Rectal smooth muscle tissue (tissue), 1 donor: ENCODE data around the gene DOCK8.

Experiments used
- H3K27ac ChIP-seq: one replicate; pipeline ENCODE4 v1.7.0; 2013; ENCODE audit warnings: low read depth, low read length, inconsistent platforms
- H3K27me3 ChIP-seq: one replicate; pipeline ENCODE4 v1.7.0; 2013; ENCODE audit warnings: low read length; ENCODE audit not compliant: control insufficient read depth, insufficient read depth
- H3K36me3 ChIP-seq: one replicate; pipeline ENCODE4 v1.7.0; 2013; ENCODE audit warnings: low read length; ENCODE audit not compliant: control insufficient read depth, insufficient read depth
- H3K4me1 ChIP-seq: one replicate; pipeline ENCODE4 v1.7.0; 2013; ENCODE audit warnings: low read length; ENCODE audit not compliant: control insufficient read depth, insufficient read depth
- H3K4me3 ChIP-seq: one replicate; pipeline ENCODE4 v1.7.0; 2013; ENCODE audit warnings: low read length
- H3K9ac ChIP-seq: one replicate; pipeline ENCODE4 v1.7.0; 2013; ENCODE audit warnings: low read length

DOCK8 gene

DNA sequence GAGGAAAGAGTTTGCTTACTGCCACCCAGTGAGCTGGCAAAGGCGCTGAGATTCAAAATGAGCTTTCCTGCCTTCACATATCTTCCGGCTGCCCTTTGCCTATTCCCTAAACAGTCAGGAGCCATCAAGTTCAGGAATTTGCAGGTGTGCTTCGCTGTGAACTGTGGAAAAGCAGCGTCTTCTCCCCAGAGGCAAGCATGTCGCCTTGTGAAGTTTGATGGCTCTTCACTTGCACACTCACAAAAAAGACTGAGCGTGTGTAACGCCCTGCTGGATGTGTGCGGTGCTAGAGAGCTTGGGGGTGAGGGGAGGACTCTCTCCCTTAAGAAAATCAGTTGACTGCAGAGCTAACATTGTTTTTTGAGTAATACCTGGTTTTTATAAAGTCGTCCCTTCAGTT, 288.7 kb downstream of the DOCK8 start:
- Histone ChIP-seq H3K4me3 (peak overlapping the region; percentile 4), H3K4me1 (no peaks in the 10 kb centered on the region), H3K9ac (no peak overlapping the region), H3K27ac (no peak overlapping the region), H3K36me3 (no peaks in the 10 kb centered on the region), H3K27me3 (no peaks in the 10 kb centered on the region)

DNA sequence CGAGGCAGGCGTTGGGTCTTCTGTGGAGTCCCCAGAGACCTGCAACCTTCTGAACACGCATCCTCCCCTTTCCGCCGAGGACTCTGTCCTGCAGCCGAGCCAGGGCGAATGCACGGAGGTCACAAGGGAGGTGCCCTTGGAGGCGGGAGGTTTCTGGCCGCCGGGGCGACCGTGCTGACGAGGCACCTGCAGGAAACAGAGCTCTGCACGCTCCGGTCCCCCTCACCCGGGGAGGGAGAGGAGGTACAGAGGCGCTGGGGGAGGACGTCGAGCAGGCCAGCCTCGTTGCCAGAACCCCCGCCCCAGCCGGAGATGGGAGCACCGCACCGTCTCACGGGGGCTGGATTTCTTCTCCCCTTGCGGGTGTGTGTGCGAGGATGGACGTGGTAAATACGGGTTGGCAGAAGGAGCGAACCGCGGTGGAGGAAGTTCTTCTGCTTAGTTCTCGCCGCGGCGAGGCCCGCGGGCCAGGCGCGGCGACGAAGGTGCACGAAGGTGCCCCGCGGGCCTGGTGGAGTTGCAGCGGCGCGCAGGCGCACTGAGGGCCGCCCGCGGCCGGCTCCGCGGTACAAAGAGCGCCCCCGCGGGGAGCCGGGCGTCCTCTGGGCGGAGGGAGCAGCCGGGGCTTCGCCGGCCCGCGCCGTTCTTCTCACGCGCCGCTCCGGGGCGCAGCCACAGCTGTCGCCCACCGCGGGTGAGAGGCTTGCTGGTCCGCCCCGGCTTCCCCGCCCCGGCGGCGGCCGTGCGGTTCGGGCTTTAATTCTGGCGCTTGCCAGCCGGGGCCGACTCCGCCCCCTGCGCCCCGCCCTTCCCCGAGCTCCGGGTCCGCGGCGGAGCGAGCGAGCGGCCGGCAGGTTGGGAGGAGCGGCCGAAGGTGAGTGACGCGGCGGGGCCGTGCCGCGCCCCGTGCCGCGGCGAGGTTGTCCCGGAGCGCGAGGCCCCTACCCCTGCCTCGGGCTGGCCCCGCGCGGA, 289.5 kb downstream of the DOCK8 start, which contains the start of gene KANK1:
TSS of gene KANK1 (plus strand) at position 815 of the 972 bp plus-strand sequence.
- Histone ChIP-seq H3K36me3 (no peaks in the 10 kb centered on the region), H3K4me3 (peak within 1 kb of the TSS; percentile 76), H3K27ac (peak within 1 kb of the TSS; percentile 46), H3K4me1 (no peaks in the 10 kb centered on the region), H3K27me3 (no peaks in the 10 kb centered on the region), H3K9ac (peak within 1 kb of the TSS; percentile 22)

DNA sequence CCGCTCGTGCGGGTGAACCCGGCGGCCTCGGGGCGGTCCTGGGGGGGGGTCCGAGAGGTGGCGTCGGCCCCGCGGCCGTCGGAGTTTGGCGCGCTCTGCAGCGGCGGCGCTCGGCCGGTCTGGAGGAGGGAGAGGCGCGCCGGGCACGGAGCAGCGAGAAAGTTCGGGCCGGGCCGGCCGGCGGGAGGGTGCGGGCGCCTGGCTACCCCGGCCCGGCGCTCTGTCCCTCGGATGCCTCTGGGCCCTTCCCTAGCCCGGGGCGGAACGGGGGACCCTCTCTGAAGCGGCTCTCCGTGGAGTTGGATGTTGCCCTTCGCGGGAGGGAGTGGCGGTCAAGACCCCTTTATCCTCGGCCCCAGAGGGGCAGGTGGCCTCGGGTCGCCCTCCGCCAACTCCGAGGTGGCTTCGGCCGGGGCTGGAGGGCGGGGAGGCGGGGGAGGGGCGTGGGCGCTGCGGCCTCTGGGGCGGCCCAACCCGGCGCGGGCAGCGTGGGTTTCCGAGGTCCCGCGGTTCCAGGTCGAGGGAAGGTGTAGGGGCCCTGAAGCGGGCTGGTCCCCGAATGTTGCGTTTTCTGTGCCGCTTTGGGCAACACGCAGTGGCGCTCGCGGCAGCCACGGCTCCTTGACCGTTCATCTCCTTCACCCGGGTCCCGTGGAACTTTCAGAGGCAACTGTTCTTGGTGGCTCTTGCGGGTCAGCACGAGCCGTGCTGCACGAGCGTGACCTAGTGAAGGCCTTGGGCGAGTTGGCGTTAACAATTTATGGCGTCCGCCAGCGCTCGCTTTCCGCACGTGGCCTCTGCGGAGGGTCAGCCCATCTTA, 290.5 kb downstream of the DOCK8 start:
- H3K4me3 ChIP-seq = peak overlapping the region; percentile 76
- no peaks in the 10 kb centered on the region for H3K27me3 ChIP-seq
- H3K27ac ChIP-seq = no peak overlapping the region
- H3K36me3 ChIP-seq = no peaks in the 10 kb centered on the region
- H3K4me1 ChIP-seq = no peaks in the 10 kb centered on the region
- H3K9ac ChIP-seq = peak overlapping the region; percentile 22

DNA sequence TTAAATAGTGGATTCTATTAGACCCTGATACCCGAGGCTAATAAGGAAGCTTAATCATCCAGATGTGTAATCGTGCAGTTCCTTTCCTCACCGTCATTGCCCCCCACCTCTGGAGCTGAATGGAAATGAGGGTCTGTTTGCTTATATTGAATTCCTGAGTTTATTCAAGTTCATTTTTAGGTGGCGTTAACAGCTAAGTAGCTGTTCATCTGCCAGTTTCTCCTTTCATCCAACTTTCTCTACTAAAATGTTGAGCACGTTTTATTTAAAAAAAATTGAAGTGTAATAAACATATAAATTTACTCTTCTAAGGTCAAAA, 291.0 kb downstream of the DOCK8 start:
- no peak overlapping the region for H3K27ac ChIP-seq
- H3K4me1 ChIP-seq = no peaks in the 10 kb centered on the region
- H3K9ac ChIP-seq = no peak overlapping the region
- peak overlapping the region; percentile 76 for H3K4me3 ChIP-seq
- H3K27me3 ChIP-seq = no peaks in the 10 kb centered on the region
- no peaks in the 10 kb centered on the region for H3K36me3 ChIP-seq

- Histone ChIP-seq H3K36me3 (no peaks in the 10 kb centered on the region), H3K27ac (no peak overlapping the region), H3K27me3 (no peaks in the 10 kb centered on the region), H3K9ac (no peak overlapping the region), H3K4me1 (no peaks in the 10 kb centered on the region), H3K4me3 (no peak overlapping the region)
Observed at GRCh38 chr9:506281-506680, 291.6 kb downstream of the DOCK8 start.

DNA sequence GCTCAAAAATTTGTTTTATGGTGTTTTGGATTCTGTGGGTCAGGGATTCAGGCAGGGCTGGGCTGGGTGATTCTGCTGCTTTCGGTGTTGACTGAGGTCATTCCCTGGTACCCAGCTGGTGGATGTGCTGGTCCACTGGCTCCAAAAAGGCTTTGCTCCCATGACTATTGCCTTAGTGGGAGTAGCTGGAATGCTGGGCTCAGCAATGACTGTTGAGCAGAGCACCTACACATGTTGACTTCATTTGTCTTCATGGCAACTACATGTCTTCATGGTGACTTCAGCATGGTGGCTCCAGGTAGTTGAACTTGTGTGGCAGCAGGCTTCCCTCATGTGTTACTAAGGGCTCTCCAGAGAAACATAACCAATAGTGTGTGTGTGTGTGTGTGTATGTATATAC, 297.2 kb downstream of the DOCK8 start:
- H3K4me3 ChIP-seq = no peak overlapping the region
- no peaks in the 10 kb centered on the region for H3K36me3 ChIP-seq
- no peaks in the 10 kb centered on the region for H3K4me1 ChIP-seq
- no peak overlapping the region for H3K27ac ChIP-seq
- no peaks in the 10 kb centered on the region for H3K27me3 ChIP-seq
- no peak overlapping the region for H3K9ac ChIP-seq

DNA sequence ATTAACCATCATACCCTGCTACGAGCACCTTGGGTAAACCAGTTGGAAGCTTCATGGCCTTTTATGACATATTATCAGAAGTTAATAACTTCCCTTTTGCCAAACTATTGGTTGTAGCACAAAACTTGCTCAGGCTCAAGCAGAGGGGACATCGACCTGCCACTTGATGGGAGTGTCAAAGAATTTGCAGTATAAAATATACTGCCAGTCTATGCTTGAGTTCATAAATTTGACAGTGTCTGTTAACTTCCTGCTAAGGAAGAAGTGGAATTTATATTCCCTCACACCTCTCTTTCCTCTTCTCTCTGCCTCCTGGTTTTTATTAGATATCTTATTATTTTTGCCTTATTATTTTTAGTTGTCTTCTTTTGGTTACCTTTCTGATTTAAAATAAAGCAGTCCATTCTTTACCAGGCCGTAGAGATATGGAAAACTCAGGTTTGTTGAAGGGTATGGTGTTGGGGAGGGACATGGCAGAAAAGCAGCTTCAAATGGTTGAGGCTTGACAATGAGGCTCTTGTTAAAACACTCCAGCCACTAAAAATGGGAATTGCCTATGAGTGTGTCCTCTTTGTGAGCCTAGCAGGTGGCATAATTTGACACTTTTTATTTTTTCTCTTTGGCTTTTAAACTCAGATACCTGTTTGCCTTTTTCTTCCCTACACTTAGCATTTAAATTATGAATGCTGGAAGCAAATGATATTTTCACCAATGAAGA, 298.0 kb downstream of the DOCK8 start:
- no peak overlapping the region for H3K4me3 ChIP-seq

More for the DNA sequence above, 298.0 kb downstream of the DOCK8 start:
- Histone ChIP-seq H3K27ac (no peak overlapping the region), H3K4me1 (no peaks in the 10 kb centered on the region), H3K9ac (no peak overlapping the region), H3K27me3 (no peaks in the 10 kb centered on the region), H3K36me3 (no peaks in the 10 kb centered on the region)
